GM12873 (cell line): ENCODE data around the gene AKAP13.

Source experiments
- CTCF ChIP-seq: IDR thresholded peaks from 2 replicates; pipeline ENCODE4 v1.5.1; 2012; ENCODE audit warnings: low read depth, mild to moderate bottlenecking, moderate library complexity, low read length, control low read depth; ENCODE audit not compliant: insufficient read depth; ENCODE audit errors: missing control alignments

Gene AKAP13

GRCh38 chr15:85642693-85643066, 262.3 kb downstream of the AKAP13 start:
- no peak for TF ChIP-seq CTCF

GRCh38 chr15:85646538-85647091, 266.2 kb downstream of the AKAP13 start:
- no peak for TF ChIP-seq CTCF

- TF ChIP-seq CTCF = no peak
Observed at GRCh38 chr15:85649372-85649771, 269.0 kb downstream of the AKAP13 start.

- no peak for TF ChIP-seq CTCF
Observed at GRCh38 chr15:85651548-85651947, 271.1 kb downstream of the AKAP13 start.

GRCh38 chr15:85652457-85652856, 272.1 kb downstream of the AKAP13 start:
- no peak for TF ChIP-seq CTCF

GRCh38 chr15:85657132-85657531, 276.7 kb downstream of the AKAP13 start:
- no peak for TF ChIP-seq CTCF

GRCh38 chr15:85658816-85659215, 278.4 kb downstream of the AKAP13 start:
- no peak for TF ChIP-seq CTCF

- no peak for TF ChIP-seq CTCF
Observed at GRCh38 chr15:85661859-85662258, 281.5 kb downstream of the AKAP13 start.
